Caco-2 (cell line): ENCODE data around the gene FUT7. TPM values are rescaled to one million over a fixed set of nuclear protein-coding genes. Genes with fewer than 3 reads are reported as not detected.

Experiments used
- BruUV-seq: library from RNA; stranded (reverse); fragments of 400-500 nt; replicated peaks from 2 replicates; lab custom pipeline; 2021; lab: Mats Ljungman, UMichigan
- CTCF ChIA-PET: fragments of 300-600 bp; sonication (Branson Sonifier 250); formaldehyde crosslinking; loops from one replicate; lab custom pipeline; 2022; ENCODE audit warnings: antibody characterized with exemption; lab: Charles Lee
- POLR2A ChIA-PET: fragments of 300-600 bp; sonication (Branson Sonifier 250); formaldehyde crosslinking; loops from one replicate; lab custom pipeline; 2022; ENCODE audit warnings: antibody characterized with exemption; lab: Charles Lee
- DNase-seq, 2 experiments: peaks; one replicate each; pipeline versions ENCODE4 v3.0.0 to v3.0.0-alpha.2; 2020 to 2022
- H3K27me3 ChIP-seq: replicated peaks from 2 replicates; pipeline ENCODE4 v1.6.0; 2011; ENCODE audit warnings: low read length; ENCODE audit not compliant: control insufficient read depth, insufficient read depth
- H3K36me3 ChIP-seq: 2 replicates; pipeline ENCODE4 v1.5.1; 2011; ENCODE audit warnings: low read length; ENCODE audit not compliant: control insufficient read depth, insufficient read depth
- H3K4me1 ChIP-seq: fragments of 250-450 bp; sonication (Bioruptor Pico); 2 replicates; pipeline ENCODE4 v1.5.1; 2020; ENCODE audit warnings: mild to moderate bottlenecking
- H3K4me3 ChIP-seq: 2 replicates; pipeline ENCODE4 v1.5.1; 2011; ENCODE audit warnings: low read depth, mild to moderate bottlenecking, control low read depth, low read length
- H3K9me3 ChIP-seq: fragments of 250-450 bp; sonication (Bioruptor Pico); 2 replicates; pipeline ENCODE4 v1.5.1; 2020; ENCODE audit warnings: mild to moderate bottlenecking, moderate library complexity
- H3K27ac Mint-ChIP-seq: one replicate; pipeline ENCODE4 v1.8.0; 2022; ENCODE audit warnings: mixed read lengths; ENCODE audit not compliant: unreplicated experiment
- H3K27me3 Mint-ChIP-seq: one replicate; pipeline ENCODE4 v1.8.0; 2022; ENCODE audit warnings: mixed read lengths; ENCODE audit not compliant: insufficient read depth, unreplicated experiment
- H3K36me3 Mint-ChIP-seq: one replicate; pipeline ENCODE4 v1.8.0; 2022; ENCODE audit warnings: mild to moderate bottlenecking, mixed read lengths; ENCODE audit not compliant: insufficient read depth, unreplicated experiment
- H3K4me1 Mint-ChIP-seq: one replicate; pipeline ENCODE4 v1.8.0; 2022; ENCODE audit warnings: low read depth, mixed read lengths; ENCODE audit not compliant: unreplicated experiment
- H3K4me3 Mint-ChIP-seq: one replicate; pipeline ENCODE4 v1.8.0; 2022; ENCODE audit warnings: mild to moderate bottlenecking, moderate library complexity, mixed read lengths; ENCODE audit not compliant: unreplicated experiment
- H3K9me3 Mint-ChIP-seq: one replicate; pipeline ENCODE4 v1.8.0; 2022; ENCODE audit warnings: mixed read lengths; ENCODE audit not compliant: unreplicated experiment
- CTCF ChIP-seq, 2 experiments: fragments of 200-600 bp in 1 of 2; IDR thresholded peaks; 1 replicate in 1 of 2; 2 replicates in 1 of 2; pipeline versions ENCODE4 v1.5.1 to v1.8.0; 2011 to 2022; ENCODE audit warnings: antibody characterized with exemption in 1 of 2, control low read depth in 1 of 2, inconsistent platforms in 1 of 2, low read depth in 1 of 2, low read length in 1 of 2, mild to moderate bottlenecking in 1 of 2, moderate library complexity in 1 of 2; ENCODE audit not compliant: insufficient read depth in 1 of 2, severe bottlenecking in 1 of 2, unreplicated experiment in 1 of 2
- intact Hi-C: fragments of 100-400 bp; cut with micrococcal nuclease; formaldehyde crosslinking; loops from one replicate; pipeline ENCODE4 v1.10.0; 2022; ENCODE audit not compliant: unreplicated experiment
- total RNA-seq: library from RNA; stranded (reverse); gene quantifications from 2 replicates; pipeline ENCODE4 v1.2.3, GENCODE V29; 2022

Gene FUT7
- total RNA-seq, 1 experiment from 2014 or later = not detected

- peak; percentile 89 to 95 for DNase-seq
These were observed 14.3 kb upstream of the FUT7 start, which contains the start of gene NPDC1 for GRCh38 chr9:137046088-137046787. Gene NPDC1, minus strand, starts transcription at chr9:137046177. Its CDS starts 188 bp downstream, at chr9:137045989.

DNA sequence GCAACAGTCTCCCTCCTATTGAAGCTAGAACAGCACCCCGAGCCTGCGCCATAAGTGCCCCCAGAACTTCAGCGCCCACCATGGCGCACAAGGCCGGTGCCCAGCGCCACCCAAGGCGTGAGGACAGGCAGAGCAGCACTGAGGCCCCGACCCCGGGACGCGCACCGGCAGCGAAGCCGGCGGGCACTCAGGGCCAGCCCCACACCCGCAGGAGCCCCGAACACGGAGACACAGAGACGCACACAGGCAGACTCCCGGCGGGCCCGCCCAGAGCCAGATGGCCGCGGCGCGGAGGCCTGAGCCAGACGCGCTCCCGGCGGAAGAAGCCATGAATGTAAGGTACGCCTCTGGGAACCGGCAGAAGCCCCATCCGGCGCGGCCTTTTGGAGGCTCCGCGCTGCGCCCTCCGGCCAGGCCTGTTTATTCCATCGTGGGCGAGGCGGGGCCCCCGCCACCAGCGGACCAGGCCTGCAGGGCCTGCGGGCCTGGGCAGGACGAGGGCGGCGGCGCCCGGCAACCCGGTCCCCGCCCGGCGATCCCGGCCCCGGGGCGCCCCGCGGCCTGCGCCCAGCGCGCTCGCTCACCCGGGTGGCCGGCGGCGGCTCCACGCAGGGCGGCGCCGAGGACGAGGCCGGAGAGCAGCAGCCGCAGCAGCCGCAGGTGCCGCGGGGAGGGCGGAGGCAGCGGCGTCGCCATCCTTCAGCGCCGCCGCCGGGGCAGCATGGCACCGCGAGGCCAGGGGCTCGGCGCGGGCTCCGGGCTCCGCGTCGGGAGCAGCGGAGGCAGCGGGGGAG is 13.6 kb upstream of the FUT7 start:
- H3K36me3 ChIP-seq = no peaks in the 10 kb centered on the region
- no TSS peak for BruUV-seq
- H3K27me3 ChIP-seq = no peaks in the 10 kb centered on the region
- peak overlapping the region; percentile 63 for H3K4me3 ChIP-seq
- H3K27me3 Mint-ChIP-seq = no peaks in the 10 kb centered on the region
- no peaks in the 10 kb centered on the region for H3K36me3 Mint-ChIP-seq
- H3K9me3 Mint-ChIP-seq = no peaks in the 10 kb centered on the region
- no peaks in the 10 kb centered on the region for H3K9me3 ChIP-seq
- POLR2A ChIA-PET = no interaction called here
- CTCF ChIA-PET = interaction anchor here (1.0 to 1.6 kb wide), 5 partner anchors 10 to 22 kb away, joined by 3 to 31 read pairs (median 9); no protein-coding TSS in a partner anchor
- no peak overlapping the region for H3K27ac Mint-ChIP-seq
- intact Hi-C loops = loop anchor here (1.0 kb wide), 1 partner anchor 25 kb away; the partner anchor contains the start of gene SAPCD2
- H3K4me1 ChIP-seq = 0 out of 2 replicates have a peak, but pooled peaks cover 5% of the 10 kb centered on the region
- TF ChIP-seq CTCF (IDR thresholded peaks at IDR 0.05; ENCODE audit: insufficient read depth in 1 of 2, low read depth in 1 of 2, low read length in 1 of 2, severe bottlenecking in 1 of 2, unreplicated experiment in 1 of 2) = no peak
- H3K4me1 Mint-ChIP-seq = no peaks in the 10 kb centered on the region
- peak in 1 of 2 experiments; percentile 28 for DNase-seq
- H3K4me3 Mint-ChIP-seq = peak overlapping the region; percentile 79

More at GRCh38 chr9:137046088-137046787, 14.3 kb upstream of the FUT7 start, which contains the start of gene NPDC1:
- Histone ChIP-seq H3K27me3 (no peaks in the 10 kb centered on the region), H3K4me3 (peak within 1 kb of the TSS; percentile 63), H3K9me3 (no peaks in the 10 kb centered on the region), H3K4me1 (0 out of 2 replicates have a peak, but pooled peaks cover 5% of the 10 kb centered on the region), H3K36me3 (no peaks in the 10 kb centered on the region)
- Mint-ChIP-seq H3K27ac (no peak within 1 kb of the TSS), H3K9me3 (no peaks in the 10 kb centered on the region), H3K4me3 (peak within 1 kb of the TSS; percentile 79), H3K4me1 (no peaks in the 10 kb centered on the region), H3K36me3 (no peaks in the 10 kb centered on the region), H3K27me3 (no peaks in the 10 kb centered on the region)
- intact Hi-C loops = loop anchor here (1.0 kb wide), 1 partner anchor 24 kb away; the partner anchor contains the start of gene SAPCD2
- ChIA-PET CTCF (interaction anchor here (0.6 to 1.6 kb wide), 29 partner anchors 9 to 633 kb away, joined by 3 to 57 read pairs (median 6); partner anchors contain the start of genes CLIC3, MAN1B1, PAXX and RNF224), POLR2A (interaction anchor here (0.5 to 1.0 kb wide), 7 partner anchors 24 to 190 kb away, joined by 3 to 7 read pairs (median 4); partner anchors contain the start of genes MAN1B1, SAPCD2 and TRAF2)
- TF ChIP-seq CTCF (IDR thresholded peaks at IDR 0.05; ENCODE audit: insufficient read depth in 1 of 2, low read depth in 1 of 2, low read length in 1 of 2, severe bottlenecking in 1 of 2, unreplicated experiment in 1 of 2) = peak; percentile 85 to 97
- BruUV-seq = no TSS peak
